GM19463 (cell line): ENCODE results near the gene UBE2C.
"Not testable (repeated sequence)": the region's sequence is repeated elsewhere in the genome, so short reads cannot be mapped to it uniquely, and the experiment has no call there.

ENCODE experiments used
- ATAC-seq: cut with Tn5 transposase; IDR thresholded peaks from one replicate; pipeline ENCODE4 v1.9.1; 2021; ENCODE audit warnings: mild to moderate bottlenecking, moderate library complexity; ENCODE audit not compliant: unreplicated experiment

The UBE2C gene

GRCh38 chr20:45812157-45813005 lies at the start of gene UBE2C:
TSS of gene UBE2C (plus strand) at chr20:45812644. CDS start at chr20:45812696, 52 bp downstream.
- ATAC-seq = peak; percentile 99

DNA sequence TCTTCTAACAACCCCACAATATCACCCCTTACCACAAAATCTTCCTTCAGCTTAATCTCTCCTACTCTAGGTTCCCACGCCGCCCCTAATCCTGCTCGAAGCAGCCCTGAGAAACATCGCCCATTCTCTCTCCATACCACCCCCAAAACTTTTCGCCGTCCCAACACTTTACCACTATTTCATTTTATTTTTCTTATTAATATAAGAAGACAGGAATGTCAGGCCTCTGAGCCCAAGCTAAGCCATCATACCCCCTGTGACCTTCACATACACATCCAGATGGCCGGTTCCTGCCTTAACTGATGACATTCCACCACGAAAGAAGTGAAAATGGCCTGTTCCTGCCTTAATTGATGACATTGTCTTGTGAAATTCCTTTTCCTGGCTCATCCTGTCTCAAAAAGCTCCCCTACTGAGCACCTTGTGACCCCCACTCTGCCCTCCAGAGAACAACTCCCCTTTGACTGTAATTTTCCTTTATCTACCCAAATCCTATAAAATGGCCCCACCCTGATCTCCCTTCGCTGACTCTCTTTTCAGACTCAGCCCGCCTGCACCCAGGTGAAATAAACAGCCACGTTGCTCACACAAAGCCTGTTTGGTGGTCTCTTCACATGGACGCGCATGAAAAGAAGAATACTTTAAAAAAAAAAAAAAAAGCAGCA lies 47.7 kb upstream of the UBE2C start:
- not testable (repeated sequence) for ATAC-seq

- ATAC-seq = no peak
Measured at GRCh38 chr20:45765307-45765875, 47.1 kb upstream of the UBE2C start.

DNA sequence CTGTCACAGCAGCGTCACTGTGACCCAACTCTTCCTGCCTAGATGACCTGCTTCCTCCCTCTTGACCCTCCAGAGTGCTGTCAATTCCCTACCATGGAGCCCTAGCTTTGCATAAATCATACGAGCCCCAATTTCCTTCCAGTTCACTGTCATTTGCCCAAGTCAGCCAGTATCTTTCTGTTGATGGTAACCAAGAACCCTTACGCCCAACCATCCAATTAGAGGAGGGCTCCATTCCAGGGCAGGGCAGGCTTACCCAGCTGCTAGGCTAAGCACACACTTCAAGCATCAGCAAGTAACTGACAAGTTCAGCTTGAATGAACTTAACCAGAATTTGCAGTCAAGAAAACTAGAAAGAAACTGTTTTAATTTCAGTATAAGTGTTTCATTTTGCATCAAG lies 46.5 kb upstream of the UBE2C start:
- no peak for ATAC-seq

DNA sequence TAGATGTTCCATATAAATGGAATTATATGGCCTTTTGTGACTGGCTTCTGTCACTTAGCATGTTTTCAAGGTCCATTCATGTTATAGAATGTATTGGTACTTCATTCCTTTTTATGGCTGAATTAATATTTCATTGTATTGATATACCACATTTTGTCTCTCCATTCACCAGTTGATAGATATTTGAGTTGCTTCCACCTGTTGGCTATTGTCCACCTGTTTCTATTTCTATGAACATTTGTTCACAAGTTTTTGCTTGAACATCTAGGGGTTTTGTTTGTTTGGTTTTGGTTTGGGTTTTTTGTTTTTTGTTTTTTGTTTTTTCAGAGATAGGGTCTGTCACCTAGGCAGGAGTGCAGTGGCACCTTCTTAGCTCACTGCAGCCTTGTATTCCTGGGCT lies 44.0 kb upstream of the UBE2C start:
- ATAC-seq = no peak

- no peak for ATAC-seq
Measured at GRCh38 chr20:45771182-45771759, 41.2 kb upstream of the UBE2C start.

GRCh38 chr20:45772693-45773092 lies 39.8 kb upstream of the UBE2C start:
- no peak for ATAC-seq

- no peak for ATAC-seq
Measured at GRCh38 chr20:45774945-45775344, 37.5 kb upstream of the UBE2C start.

DNA sequence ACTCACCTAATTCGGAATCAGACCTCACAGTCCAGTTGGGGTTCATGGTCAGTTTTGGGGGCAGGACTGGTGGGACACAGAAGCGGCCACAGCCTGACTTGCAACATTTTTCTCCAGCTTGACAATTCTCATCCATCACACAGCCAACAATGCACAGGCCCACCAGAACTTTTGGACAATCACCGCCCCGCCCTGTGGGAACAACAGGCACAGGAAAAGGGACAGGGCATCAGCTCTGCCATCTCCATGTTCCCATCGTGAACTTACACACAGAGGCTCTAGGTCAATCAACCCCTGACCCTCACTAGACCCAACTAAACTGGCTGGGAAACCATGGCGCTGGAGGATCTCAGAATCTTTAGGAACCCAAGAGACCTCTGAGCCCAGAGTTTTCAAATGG lies 37.0 kb upstream of the UBE2C start:
- ATAC-seq = no peak

DNA sequence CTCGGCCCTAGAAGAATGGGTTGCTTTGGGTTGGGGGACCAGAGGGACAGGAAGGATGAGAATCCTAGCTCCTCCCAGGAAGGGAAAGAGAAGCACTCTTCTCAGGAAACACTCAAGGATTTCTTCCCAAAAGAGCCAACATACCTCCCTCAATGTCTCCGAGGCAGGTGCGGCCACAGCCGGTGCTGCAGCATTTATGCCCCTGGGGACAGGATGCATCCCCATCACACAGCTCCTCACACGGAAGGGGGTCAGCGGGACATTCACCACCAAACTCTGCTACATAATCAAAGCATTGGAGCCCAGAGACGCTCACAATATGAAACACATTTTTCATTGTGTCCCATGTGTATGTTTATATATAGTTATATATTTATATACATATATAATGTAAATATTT lies 35.5 kb upstream of the UBE2C start:
- no peak for ATAC-seq

DNA sequence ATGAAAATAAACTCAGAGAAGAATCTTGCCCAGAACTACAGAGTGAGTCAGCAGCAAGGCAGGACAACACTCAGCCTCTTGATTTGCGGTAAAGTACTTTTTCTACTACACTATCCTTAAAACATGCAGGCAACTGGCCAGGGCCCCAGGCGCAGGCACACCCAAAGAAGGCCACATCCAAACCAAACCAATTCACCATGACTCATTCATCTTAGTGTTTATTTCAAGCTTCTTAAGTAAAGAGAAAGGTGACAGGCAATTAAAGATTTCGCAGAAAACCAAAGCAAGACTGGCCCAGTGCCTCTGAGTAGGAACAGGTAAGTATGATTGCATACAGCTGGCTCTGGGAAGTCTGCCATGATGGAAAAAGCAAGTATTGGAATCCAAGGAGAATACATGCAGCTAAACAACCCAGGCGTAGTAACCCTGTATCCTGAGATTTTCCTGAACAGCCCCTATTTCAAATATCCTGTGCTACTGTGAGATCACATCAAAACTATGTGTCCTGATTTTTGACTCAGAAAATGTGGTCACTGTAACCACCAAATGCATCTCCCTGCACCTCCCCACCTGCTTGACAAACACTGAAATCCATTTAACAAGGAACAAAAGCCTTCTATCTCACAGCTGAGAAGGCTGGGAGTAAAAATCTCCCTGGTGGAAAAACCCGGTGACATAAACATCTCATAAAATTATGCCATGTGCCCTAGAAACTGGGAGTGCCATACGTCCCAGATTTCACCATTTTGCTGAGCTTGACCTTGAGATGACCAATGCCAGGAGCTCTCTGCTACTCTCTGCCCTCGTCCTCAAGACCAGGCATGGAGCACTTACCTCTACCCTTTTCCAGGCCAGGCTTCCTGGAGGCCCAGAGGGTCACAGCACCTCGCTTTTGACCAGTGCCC lies 33.2 kb upstream of the UBE2C start:
- no peak for ATAC-seq

DNA sequence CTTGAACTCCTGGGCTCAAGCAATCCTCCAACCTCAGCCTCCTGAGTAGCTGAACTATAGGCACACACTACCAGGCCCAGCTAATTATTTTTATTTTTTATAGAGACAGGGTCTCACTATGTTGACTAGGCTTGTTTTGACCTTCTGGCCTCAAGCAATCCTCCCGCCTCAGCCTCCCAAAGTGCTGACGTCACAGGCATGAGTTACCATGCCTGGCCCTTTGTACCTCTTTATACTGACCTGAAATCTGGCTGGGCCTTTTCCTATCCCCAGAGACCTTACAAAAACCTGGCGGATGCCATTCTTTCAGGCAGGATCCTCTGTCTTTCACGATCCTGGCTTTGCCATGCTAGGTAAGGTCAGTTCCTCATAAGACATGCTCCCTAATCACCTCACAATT lies 32.3 kb upstream of the UBE2C start:
- no peak for ATAC-seq

- ATAC-seq = no peak
Measured at GRCh38 chr20:45781391-45781931, 31.0 kb upstream of the UBE2C start.

- ATAC-seq = no peak
Measured at GRCh38 chr20:45782890-45783289, 29.6 kb upstream of the UBE2C start.

- ATAC-seq = no peak
Measured at GRCh38 chr20:45783656-45784294, 28.7 kb upstream of the UBE2C start.

GRCh38 chr20:45788351-45788750 lies 24.1 kb upstream of the UBE2C start:
- no peak for ATAC-seq

DNA sequence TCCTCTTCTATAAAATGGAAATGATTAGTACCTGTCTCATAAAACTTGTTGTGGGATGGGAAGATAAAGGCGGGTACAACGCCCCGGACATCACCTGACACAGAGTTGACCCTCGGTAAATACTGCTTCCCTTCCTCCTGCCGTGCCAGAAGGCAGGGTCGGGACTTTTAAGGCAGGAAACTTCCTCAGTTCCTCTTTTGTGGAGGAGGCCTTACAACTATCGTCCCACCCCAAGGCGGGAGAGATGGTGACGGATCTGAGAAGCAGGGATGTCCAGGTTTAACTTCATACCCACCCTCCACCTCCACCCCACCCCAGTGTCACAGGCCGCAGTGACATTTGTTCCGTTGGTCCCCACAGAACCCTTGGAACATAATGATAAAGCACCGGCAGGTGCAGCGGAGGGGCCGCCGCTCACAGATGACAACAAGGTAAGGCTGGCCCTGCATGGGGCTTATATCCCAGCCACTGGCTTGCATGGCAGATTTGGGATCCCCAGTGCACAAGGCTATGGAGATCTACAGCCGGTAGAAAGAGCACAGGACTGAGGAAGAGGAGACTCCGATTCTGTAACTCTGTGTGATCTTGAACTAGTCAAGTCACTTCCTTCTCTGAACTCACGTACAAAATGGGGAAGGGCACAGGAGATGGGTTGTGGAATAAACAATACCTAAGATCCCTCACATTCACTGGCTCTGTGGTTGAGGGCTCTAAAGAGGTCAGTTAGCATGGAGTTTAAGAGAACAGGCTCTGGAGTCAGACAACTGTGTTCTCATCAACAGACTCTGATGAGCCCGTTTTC lies 19.9 kb upstream of the UBE2C start:
- ATAC-seq = peak; percentile 9

- ATAC-seq = no peak
Measured at GRCh38 chr20:45796337-45797065, 15.9 kb upstream of the UBE2C start.
